H1 (cell line): ENCODE measurements around the gene DXO. TPM values are rescaled to one million over a fixed set of nuclear protein-coding genes. Genes with fewer than 3 reads are reported as not detected.
A peak's percentile ranks its signal among the peaks of the same experiment; 100 is the strongest.

ENCODE experiments used
- CHD1 ChIP-seq: IDR thresholded peaks from 2 replicates; pipeline ENCODE4 v1.6.1; 2012; ENCODE audit warnings: low read depth, low read length, improper control_type of control experiment
- CHD2 ChIP-seq: IDR thresholded peaks from 2 replicates; pipeline ENCODE4 v1.6.1; 2012; ENCODE audit warnings: low read length, improper control_type of control experiment
- EGR1 ChIP-seq: IDR thresholded peaks from 2 replicates; pipeline ENCODE4 v1.6.1; 2011; ENCODE audit warnings: low read depth, low read length, borderline replicate concordance
- FOSL1 ChIP-seq: IDR thresholded peaks from 2 replicates; pipeline ENCODE4 v1.6.1; 2011; ENCODE audit warnings: mild to moderate bottlenecking, low read depth, low read length, moderate library complexity; ENCODE audit not compliant: insufficient read depth
- GTF2F1 ChIP-seq: IDR thresholded peaks from 2 replicates; pipeline ENCODE4 v1.6.1; 2012; ENCODE audit warnings: low read depth, low read length, improper control_type of control experiment, borderline replicate concordance
- MAFK ChIP-seq: IDR thresholded peaks from 2 replicates; pipeline ENCODE4 v1.6.1; 2012; ENCODE audit warnings: low read depth, mild to moderate bottlenecking, improper control_type of control experiment, low read length
- PHF8 ChIP-seq: fragments of 200-600 bp; sonication (generic); conservative IDR thresholded peaks from 2 replicates; pipeline ENCODE4 v1.7.1; 2012; ENCODE audit warnings: low read depth, mild to moderate bottlenecking, inconsistent platforms, low read length, moderate library complexity
- SP1 ChIP-seq: IDR thresholded peaks from 2 replicates; pipeline ENCODE4 v1.6.1; 2011; ENCODE audit warnings: low read depth, low read length
- polyA plus RNA-seq, 7 experiments: library from polyadenylated mRNA; depleted of rRNA in 3 of 7; stranded (reverse) in 5 of 7; unstranded in 2 of 7; fragments of >200 nt in 5 of 7; fragments of 200-250 nt in 2 of 7; gene quantifications; 1 replicate in 5 of 7; 2 replicates in 1 of 7; 4 replicates in 1 of 7; pipeline versions ENCODE4 v1.2.1 to v1.2.3, GENCODE V29; 2011 to 2013; ENCODE audit warnings: missing spikeins in 2 of 7, mixed read lengths in 2 of 7
- total RNA-seq: library from RNA; stranded (reverse); fragmentation: NEBNext Ultra II Directional; extraction: Animal tissue kit (Norgen Biotek cat#: 25700); gene quantifications from 2 replicates; pipeline ENCODE4 v1.2.1, GENCODE V29; 2021
- TF ChIP-seq, protein P1 (sequence below): fragments of 300-600 bp; sonication (generic); IDR thresholded peaks from 2 replicates; pipeline ENCODE4 v1.7.1; 2012; ENCODE audit warnings: low read length, moderate library complexity, mild to moderate bottlenecking, inconsistent platforms; ENCODE audit not compliant: insufficient replicate concordance
- TF ChIP-seq, protein P2 (sequence below): IDR thresholded peaks from 2 replicates; pipeline ENCODE4 v1.6.1; 2011; ENCODE audit warnings: low read depth, mild to moderate bottlenecking, low read length; ENCODE audit not compliant: insufficient read depth

Gene DXO
- total and polyA plus RNA-seq, 2 of the 8 experiments (the other 6 are each of a cell fraction or from before 2014, with no cell fraction given), result 14.7 to 23.9 TPM

DNA sequence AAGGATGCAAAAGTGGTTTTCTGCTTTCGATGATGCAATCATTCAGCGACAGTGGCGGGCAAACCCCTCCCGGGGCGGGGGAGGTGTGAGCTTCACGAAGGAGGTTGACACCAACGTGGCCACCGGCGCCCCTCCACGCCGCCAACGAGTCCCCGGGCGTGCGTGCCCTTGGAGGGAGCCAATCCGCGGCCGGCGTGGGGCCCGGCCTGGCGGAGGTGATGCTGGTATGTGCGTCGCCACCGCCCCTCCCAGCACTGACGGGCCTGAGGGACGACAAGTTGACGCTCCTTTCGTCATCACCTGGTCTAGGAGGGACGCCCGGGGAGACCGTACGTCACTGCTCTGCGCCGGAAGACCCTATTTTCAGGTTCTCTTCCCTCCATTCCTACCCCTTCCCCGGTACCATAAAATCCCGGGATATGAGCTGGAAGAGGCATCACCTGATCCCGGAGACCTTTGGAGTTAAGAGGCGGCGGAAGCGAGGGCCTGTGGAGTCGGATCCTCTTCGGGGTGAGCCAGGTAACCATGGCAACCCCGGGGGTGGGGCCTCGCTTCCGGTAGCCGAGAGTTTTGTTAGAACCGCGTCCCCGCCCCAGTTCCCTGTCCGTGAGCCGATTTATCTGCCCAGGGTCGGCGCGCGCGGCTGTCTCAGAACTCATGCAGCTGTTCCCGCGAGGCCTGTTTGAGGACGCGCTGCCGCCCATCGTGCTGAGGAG, at the start of gene DXO (continued):
- TF ChIP-seq, protein P1, sequence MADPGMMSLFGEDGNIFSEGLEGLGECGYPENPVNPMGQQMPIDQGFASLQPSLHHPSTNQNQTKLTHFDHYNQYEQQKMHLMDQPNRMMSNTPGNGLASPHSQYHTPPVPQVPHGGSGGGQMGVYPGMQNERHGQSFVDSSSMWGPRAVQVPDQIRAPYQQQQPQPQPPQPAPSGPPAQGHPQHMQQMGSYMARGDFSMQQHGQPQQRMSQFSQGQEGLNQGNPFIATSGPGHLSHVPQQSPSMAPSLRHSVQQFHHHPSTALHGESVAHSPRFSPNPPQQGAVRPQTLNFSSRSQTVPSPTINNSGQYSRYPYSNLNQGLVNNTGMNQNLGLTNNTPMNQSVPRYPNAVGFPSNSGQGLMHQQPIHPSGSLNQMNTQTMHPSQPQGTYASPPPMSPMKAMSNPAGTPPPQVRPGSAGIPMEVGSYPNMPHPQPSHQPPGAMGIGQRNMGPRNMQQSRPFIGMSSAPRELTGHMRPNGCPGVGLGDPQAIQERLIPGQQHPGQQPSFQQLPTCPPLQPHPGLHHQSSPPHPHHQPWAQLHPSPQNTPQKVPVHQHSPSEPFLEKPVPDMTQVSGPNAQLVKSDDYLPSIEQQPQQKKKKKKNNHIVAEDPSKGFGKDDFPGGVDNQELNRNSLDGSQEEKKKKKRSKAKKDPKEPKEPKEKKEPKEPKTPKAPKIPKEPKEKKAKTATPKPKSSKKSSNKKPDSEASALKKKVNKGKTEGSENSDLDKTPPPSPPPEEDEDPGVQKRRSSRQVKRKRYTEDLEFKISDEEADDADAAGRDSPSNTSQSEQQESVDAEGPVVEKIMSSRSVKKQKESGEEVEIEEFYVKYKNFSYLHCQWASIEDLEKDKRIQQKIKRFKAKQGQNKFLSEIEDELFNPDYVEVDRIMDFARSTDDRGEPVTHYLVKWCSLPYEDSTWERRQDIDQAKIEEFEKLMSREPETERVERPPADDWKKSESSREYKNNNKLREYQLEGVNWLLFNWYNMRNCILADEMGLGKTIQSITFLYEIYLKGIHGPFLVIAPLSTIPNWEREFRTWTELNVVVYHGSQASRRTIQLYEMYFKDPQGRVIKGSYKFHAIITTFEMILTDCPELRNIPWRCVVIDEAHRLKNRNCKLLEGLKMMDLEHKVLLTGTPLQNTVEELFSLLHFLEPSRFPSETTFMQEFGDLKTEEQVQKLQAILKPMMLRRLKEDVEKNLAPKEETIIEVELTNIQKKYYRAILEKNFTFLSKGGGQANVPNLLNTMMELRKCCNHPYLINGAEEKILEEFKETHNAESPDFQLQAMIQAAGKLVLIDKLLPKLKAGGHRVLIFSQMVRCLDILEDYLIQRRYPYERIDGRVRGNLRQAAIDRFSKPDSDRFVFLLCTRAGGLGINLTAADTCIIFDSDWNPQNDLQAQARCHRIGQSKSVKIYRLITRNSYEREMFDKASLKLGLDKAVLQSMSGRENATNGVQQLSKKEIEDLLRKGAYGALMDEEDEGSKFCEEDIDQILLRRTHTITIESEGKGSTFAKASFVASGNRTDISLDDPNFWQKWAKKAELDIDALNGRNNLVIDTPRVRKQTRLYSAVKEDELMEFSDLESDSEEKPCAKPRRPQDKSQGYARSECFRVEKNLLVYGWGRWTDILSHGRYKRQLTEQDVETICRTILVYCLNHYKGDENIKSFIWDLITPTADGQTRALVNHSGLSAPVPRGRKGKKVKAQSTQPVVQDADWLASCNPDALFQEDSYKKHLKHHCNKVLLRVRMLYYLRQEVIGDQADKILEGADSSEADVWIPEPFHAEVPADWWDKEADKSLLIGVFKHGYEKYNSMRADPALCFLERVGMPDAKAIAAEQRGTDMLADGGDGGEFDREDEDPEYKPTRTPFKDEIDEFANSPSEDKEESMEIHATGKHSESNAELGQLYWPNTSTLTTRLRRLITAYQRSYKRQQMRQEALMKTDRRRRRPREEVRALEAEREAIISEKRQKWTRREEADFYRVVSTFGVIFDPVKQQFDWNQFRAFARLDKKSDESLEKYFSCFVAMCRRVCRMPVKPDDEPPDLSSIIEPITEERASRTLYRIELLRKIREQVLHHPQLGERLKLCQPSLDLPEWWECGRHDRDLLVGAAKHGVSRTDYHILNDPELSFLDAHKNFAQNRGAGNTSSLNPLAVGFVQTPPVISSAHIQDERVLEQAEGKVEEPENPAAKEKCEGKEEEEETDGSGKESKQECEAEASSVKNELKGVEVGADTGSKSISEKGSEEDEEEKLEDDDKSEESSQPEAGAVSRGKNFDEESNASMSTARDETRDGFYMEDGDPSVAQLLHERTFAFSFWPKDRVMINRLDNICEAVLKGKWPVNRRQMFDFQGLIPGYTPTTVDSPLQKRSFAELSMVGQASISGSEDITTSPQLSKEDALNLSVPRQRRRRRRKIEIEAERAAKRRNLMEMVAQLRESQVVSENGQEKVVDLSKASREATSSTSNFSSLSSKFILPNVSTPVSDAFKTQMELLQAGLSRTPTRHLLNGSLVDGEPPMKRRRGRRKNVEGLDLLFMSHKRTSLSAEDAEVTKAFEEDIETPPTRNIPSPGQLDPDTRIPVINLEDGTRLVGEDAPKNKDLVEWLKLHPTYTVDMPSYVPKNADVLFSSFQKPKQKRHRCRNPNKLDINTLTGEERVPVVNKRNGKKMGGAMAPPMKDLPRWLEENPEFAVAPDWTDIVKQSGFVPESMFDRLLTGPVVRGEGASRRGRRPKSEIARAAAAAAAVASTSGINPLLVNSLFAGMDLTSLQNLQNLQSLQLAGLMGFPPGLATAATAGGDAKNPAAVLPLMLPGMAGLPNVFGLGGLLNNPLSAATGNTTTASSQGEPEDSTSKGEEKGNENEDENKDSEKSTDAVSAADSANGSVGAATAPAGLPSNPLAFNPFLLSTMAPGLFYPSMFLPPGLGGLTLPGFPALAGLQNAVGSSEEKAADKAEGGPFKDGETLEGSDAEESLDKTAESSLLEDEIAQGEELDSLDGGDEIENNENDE, result no peak
- no peak for TF ChIP-seq MAFK
- TF ChIP-seq GTF2F1, result peak; percentile 41; the same call in 1 of the 2 replicates
- TF ChIP-seq SP1, result peak; percentile 6; the same call in 1 of the 2 replicates
- peak; percentile 25; the same call in 1 of the 2 replicates for TF ChIP-seq CHD2
- TF ChIP-seq, protein P2, sequence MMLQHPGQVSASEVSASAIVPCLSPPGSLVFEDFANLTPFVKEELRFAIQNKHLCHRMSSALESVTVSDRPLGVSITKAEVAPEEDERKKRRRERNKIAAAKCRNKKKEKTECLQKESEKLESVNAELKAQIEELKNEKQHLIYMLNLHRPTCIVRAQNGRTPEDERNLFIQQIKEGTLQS, result peak; percentile 90
- TF ChIP-seq CHD1, result no peak
- TF ChIP-seq FOSL1, result no peak
- TF ChIP-seq EGR1, result peak; percentile 48; the same call in 1 of the 2 replicates
- peak; percentile 75 for TF ChIP-seq PHF8
